ENCODE measurements around the gene TNFAIP2.

- TF ChIP-seq CTCF (IDR thresholded peaks at IDR 0.05; ENCODE audit: low read depth, low read length, missing input control): no peak
- TF ChIP-seq, protein P1, sequence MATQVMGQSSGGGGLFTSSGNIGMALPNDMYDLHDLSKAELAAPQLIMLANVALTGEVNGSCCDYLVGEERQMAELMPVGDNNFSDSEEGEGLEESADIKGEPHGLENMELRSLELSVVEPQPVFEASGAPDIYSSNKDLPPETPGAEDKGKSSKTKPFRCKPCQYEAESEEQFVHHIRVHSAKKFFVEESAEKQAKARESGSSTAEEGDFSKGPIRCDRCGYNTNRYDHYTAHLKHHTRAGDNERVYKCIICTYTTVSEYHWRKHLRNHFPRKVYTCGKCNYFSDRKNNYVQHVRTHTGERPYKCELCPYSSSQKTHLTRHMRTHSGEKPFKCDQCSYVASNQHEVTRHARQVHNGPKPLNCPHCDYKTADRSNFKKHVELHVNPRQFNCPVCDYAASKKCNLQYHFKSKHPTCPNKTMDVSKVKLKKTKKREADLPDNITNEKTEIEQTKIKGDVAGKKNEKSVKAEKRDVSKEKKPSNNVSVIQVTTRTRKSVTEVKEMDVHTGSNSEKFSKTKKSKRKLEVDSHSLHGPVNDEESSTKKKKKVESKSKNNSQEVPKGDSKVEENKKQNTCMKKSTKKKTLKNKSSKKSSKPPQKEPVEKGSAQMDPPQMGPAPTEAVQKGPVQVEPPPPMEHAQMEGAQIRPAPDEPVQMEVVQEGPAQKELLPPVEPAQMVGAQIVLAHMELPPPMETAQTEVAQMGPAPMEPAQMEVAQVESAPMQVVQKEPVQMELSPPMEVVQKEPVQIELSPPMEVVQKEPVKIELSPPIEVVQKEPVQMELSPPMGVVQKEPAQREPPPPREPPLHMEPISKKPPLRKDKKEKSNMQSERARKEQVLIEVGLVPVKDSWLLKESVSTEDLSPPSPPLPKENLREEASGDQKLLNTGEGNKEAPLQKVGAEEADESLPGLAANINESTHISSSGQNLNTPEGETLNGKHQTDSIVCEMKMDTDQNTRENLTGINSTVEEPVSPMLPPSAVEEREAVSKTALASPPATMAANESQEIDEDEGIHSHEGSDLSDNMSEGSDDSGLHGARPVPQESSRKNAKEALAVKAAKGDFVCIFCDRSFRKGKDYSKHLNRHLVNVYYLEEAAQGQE (IDR thresholded peaks at IDR 0.05): no peak
- TF ChIP-seq JUND (IDR thresholded peaks at IDR 0.05): no peak
- no peak for TF ChIP-seq NR2F2 (IDR thresholded peaks at IDR 0.05)
- no peak for TF ChIP-seq YY1 (IDR thresholded peaks at IDR 0.05)
- no peak for TF ChIP-seq MAX (IDR thresholded peaks at IDR 0.05)
- no peak for TF ChIP-seq SP1 (IDR thresholded peaks at IDR 0.05)
- no peak for TF ChIP-seq RAD21 (IDR thresholded peaks at IDR 0.05)
- no peak for TF ChIP-seq ZBTB33 (IDR thresholded peaks at IDR 0.05)
- TF ChIP-seq FOXA1 (IDR thresholded peaks at IDR 0.05): no peak
- TF ChIP-seq HNF4G (IDR thresholded peaks at IDR 0.05): no peak
- no peak for TF ChIP-seq GABPA (IDR thresholded peaks at IDR 0.05 in 1 of 2, conservative IDR thresholded peaks at IDR 0.05 in 1 of 2)
- TF ChIP-seq TAF1 (conservative IDR thresholded peaks at IDR 0.05): no peak
- TF ChIP-seq RXRA (IDR thresholded peaks at IDR 0.05): no peak
Observed at GRCh38 chr14:103115845-103116572, 7.3 kb upstream of the TNFAIP2 start.

All from liver (tissue), 3 donors.